ENCODE measurements around the gene APBA1. TPM values are rescaled to one million over a fixed set of nuclear protein-coding genes. Genes with fewer than 3 reads are reported as not detected.

The APBA1 gene
- total and polyA plus RNA-seq, 2 of the 4 experiments (the other 2 are of a cell fraction): 3.8 to 5.1 TPM

DNA sequence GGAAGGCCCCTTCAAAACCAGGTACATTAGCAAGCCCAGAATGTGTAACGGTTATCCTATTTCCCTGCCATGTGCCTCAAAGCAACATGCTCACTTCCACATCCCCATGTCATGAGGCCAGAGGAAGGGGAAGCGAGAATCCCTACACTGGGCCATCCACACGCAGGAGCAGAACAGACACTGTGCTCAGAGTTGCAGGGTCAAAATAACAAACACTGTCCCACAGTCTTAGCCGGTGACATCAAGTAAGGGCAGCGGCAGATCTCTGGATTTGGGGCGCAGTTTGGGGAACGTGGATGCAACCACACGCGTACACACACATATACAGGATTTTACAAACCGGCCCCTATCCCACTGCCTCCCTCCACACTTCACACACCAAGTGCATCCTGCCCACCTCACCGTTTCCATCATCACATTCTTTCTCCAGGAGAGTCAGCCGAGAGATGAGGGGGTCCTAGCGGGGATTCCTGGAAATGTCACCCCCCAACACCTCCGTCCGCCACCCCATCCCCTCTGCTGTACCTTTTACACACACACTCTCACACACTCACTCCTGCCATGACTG, 776 bp downstream of the APBA1 start (continued):
- no peak for TF ChIP-seq MXI1 (IDR thresholded peaks at IDR 0.05; ENCODE audit: borderline replicate concordance, low read depth, low read length)

DNA sequence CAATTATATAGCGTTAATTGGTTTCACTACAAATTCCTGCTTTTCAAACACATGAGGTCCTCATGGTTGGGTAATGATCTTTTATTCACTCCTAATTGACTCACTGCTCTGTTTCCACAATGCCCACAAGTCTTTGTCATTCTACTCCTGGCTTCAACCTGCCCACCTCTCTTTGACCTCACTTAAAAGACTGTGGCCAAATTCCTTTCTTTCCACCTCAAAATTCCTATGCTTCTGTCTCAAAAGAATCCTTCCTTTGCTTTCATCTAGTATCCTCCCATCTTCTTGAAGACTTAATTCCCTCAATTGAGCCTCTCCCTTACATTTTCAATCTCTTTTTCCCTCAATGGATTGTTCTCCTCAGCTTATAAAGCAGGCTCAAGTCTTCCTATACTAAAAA, 4.9 kb downstream of the APBA1 start:
- H3K56ac ChIP-seq (ENCODE audit: extremely low read depth, insufficient read depth, low read length): no peak overlapping the region
- no peak overlapping the region for H3K27ac ChIP-seq (ENCODE audit: insufficient read depth, low read length)
- dilution Hi-C loops (cut with HindIII; ENCODE audit: low sequenced_read_pairs, unreplicated experiment): no loop called here
- in situ Hi-C loops (cut with MboI; ENCODE audit: low sequenced_read_pairs): loop anchor here (25.0 kb wide), 1 partner anchor 570 kb away; no protein-coding TSS in a partner anchor
- H2BK15ac ChIP-seq (ENCODE audit: low read depth, low read length): no peak overlapping the region
- no TSS peak for BruUV-seq (replicated peaks)
- H4K8ac ChIP-seq (ENCODE audit: low read depth in 2 of 2, low read length in 2 of 2): no peak overlapping the region
- no peak overlapping the region for H2BK120ac ChIP-seq (ENCODE audit: low read depth, low read length)
- no peak overlapping the region for H2AK5ac ChIP-seq (ENCODE audit: low read depth, low read length)
- no peaks in the 10 kb centered on the region for H3K9me3 ChIP-seq (ENCODE audit: control insufficient read depth, insufficient read depth, low read length)
- no peak overlapping the region for H4K5ac ChIP-seq (ENCODE audit: low read depth, low read length)
- H2AK9ac ChIP-seq (replicated peaks; ENCODE audit: low read depth, low read length, poor library complexity): no peak overlapping the region
- intact Hi-C loops (cut with micrococcal nuclease): no loop called here
- peaks cover 2% of the 10 kb centered on the region; the same call in 1 of the 2 replicates for H4K20me1 ChIP-seq (ENCODE audit: insufficient read depth, low read length)
- H2BK20ac ChIP-seq (ENCODE audit: low read depth, low read length): no peak overlapping the region
- H3K9me1 ChIP-seq (ENCODE audit: insufficient read depth, low read length): peaks cover 7% of the 10 kb centered on the region
- no peak overlapping the region for H3K9ac ChIP-seq (ENCODE audit: low read depth, low read length)
- no peak overlapping the region for H2BK5ac ChIP-seq (ENCODE audit: low read depth, low read length, poor library complexity, severe bottlenecking)
- peaks cover 21 to 33% of the 10 kb centered on the region in 2 experiments for H3K79me1 ChIP-seq (ENCODE audit: low read depth in 1 of 2, low read length in 2 of 2)
- H3K36me3 ChIP-seq (ENCODE audit: control insufficient read depth, insufficient read depth, low read length): no peaks in the 10 kb centered on the region
- DNase-seq (no peak), ATAC-seq (ENCODE audit: low read depth) (no peak)
- H3K18ac ChIP-seq (ENCODE audit: low read depth, low read length): no peak overlapping the region
- H3K4me1 ChIP-seq (ENCODE audit: control insufficient read depth, insufficient read depth, low read length): peaks cover 5% of the 10 kb centered on the region
- ChIA-PET CTCF (no interaction called here), POLR2A (ENCODE audit: unreplicated experiment) (no interaction called here)
- H3K4me3 ChIP-seq (ENCODE audit: insufficient read depth, low read depth, low read length): no peak overlapping the region
- H3K14ac ChIP-seq (replicated peaks; ENCODE audit: low read depth, low read length): no peak overlapping the region
- no peak overlapping the region for H2AFZ ChIP-seq (replicated peaks; ENCODE audit: low read length, poor library complexity)
- H3K23ac ChIP-seq (ENCODE audit: low read depth, low read length): no peak overlapping the region
- WGBS, 2 experiments (ENCODE audit: extremely low coverage in 2 of 2, insufficient read length in 1 of 2): no CpG with 5 or more reads among the region's 1 CpG
- H3K4ac ChIP-seq (ENCODE audit: low read depth, low read length): no peak overlapping the region
- H3K4me2 ChIP-seq (ENCODE audit: low read depth, low read length): no peak overlapping the region
- no peak overlapping the region for H4K91ac ChIP-seq (ENCODE audit: insufficient read depth, low read depth, low read length)
- H3K27me3 ChIP-seq (ENCODE audit: control insufficient read depth, insufficient read depth, low read length): no peaks in the 10 kb centered on the region
- TF ChIP-seq RAD21 (IDR thresholded peaks at IDR 0.05; ENCODE audit: low read length): no peak
- no peak for TF ChIP-seq CEBPB (IDR thresholded peaks at IDR 0.05; ENCODE audit: low read depth, low read length)
- no peak for TF ChIP-seq MXI1 (IDR thresholded peaks at IDR 0.05; ENCODE audit: borderline replicate concordance, low read depth, low read length)
- no peak for TF ChIP-seq MAFK (IDR thresholded peaks at IDR 0.05; ENCODE audit: low read depth, low read length)
- TF ChIP-seq SMC3 (IDR thresholded peaks at IDR 0.05; ENCODE audit: low read depth, low read length): no peak
- TF ChIP-seq RCOR1 (IDR thresholded peaks at IDR 0.05; ENCODE audit: insufficient replicate concordance, low read length): no peak
- TF ChIP-seq, protein P1, sequence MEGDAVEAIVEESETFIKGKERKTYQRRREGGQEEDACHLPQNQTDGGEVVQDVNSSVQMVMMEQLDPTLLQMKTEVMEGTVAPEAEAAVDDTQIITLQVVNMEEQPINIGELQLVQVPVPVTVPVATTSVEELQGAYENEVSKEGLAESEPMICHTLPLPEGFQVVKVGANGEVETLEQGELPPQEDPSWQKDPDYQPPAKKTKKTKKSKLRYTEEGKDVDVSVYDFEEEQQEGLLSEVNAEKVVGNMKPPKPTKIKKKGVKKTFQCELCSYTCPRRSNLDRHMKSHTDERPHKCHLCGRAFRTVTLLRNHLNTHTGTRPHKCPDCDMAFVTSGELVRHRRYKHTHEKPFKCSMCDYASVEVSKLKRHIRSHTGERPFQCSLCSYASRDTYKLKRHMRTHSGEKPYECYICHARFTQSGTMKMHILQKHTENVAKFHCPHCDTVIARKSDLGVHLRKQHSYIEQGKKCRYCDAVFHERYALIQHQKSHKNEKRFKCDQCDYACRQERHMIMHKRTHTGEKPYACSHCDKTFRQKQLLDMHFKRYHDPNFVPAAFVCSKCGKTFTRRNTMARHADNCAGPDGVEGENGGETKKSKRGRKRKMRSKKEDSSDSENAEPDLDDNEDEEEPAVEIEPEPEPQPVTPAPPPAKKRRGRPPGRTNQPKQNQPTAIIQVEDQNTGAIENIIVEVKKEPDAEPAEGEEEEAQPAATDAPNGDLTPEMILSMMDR (conservative IDR thresholded peaks at IDR 0.05; ENCODE audit: low read depth, low read length): no peak
- TF ChIP-seq RFX5 (IDR thresholded peaks at IDR 0.05; ENCODE audit: low read depth, low read length): no peak
- TF ChIP-seq, protein P2, sequence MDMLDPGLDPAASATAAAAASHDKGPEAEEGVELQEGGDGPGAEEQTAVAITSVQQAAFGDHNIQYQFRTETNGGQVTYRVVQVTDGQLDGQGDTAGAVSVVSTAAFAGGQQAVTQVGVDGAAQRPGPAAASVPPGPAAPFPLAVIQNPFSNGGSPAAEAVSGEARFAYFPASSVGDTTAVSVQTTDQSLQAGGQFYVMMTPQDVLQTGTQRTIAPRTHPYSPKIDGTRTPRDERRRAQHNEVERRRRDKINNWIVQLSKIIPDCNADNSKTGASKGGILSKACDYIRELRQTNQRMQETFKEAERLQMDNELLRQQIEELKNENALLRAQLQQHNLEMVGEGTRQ (IDR thresholded peaks at IDR 0.05; ENCODE audit: low read depth, low read length): no peak
- TF ChIP-seq POLR2A (IDR thresholded peaks at IDR 0.05; ENCODE audit: low read depth, low read length): no peak
- TF ChIP-seq MAZ (IDR thresholded peaks at IDR 0.05; ENCODE audit: borderline replicate concordance, low read depth, low read length): no peak
- no peak for TF ChIP-seq FOS (IDR thresholded peaks at IDR 0.05; ENCODE audit: low read depth, low read length)
- TF ChIP-seq, protein P3, sequence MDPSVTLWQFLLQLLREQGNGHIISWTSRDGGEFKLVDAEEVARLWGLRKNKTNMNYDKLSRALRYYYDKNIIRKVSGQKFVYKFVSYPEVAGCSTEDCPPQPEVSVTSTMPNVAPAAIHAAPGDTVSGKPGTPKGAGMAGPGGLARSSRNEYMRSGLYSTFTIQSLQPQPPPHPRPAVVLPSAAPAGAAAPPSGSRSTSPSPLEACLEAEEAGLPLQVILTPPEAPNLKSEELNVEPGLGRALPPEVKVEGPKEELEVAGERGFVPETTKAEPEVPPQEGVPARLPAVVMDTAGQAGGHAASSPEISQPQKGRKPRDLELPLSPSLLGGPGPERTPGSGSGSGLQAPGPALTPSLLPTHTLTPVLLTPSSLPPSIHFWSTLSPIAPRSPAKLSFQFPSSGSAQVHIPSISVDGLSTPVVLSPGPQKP (IDR thresholded peaks at IDR 0.05; ENCODE audit: borderline replicate concordance, low read depth, low read length): no peak
- TF ChIP-seq NFE2L2 (IDR thresholded peaks at IDR 0.05; ENCODE audit: low read depth, low read length): no peak

Measured in IMR-90 (cell line).